Gastrocnemius medialis (tissue), 4 donors: ENCODE measurements around the gene ATP1A2. TPM values are rescaled to one million over a fixed set of nuclear protein-coding genes. Genes with fewer than 3 reads are reported as not detected.

Source experiments
- ATAC-seq, 2 donors: fragments of 150-250 bp; one replicate each; pipeline ENCODE4 v1.9.1; 2016
- DNase-seq, 2 donors: peaks; one replicate each; pipeline ENCODE4 v3.0.0-alpha.2; 2019
- H3K27ac ChIP-seq, 4 donors: fragments of 200-600 bp; sonication (generic); 1 replicate in 1 of 4; 2 replicates in 3 of 4; pipeline ENCODE4 v1.5.1; 2016 to 2018; ENCODE audit warnings: mild to moderate bottlenecking in 2 of 4, moderate library complexity in 1 of 4
- H3K27me3 ChIP-seq, 3 donors: fragments of 200-600 bp; sonication (generic) in 2 of 3; 1 replicate in 1 of 3; 2 replicates in 2 of 3; pipeline versions ENCODE4 v1.5.1 to v1.6.0; 2016 to 2019; ENCODE audit warnings: mild to moderate bottlenecking in 1 of 3, moderate library complexity in 1 of 3
- H3K36me3 ChIP-seq, 2 donors: fragments of 200-600 bp; sonication (generic) in 1 of 2; one replicate each; pipeline ENCODE4 v1.5.1; 2017 to 2018
- H3K4me1 ChIP-seq, 2 donors: fragments of 200-600 bp; sonication (generic) in 1 of 2; one replicate each; pipeline ENCODE4 v1.5.1; 2016 to 2017; ENCODE audit warnings: mild to moderate bottlenecking in 2 of 2
- H3K4me3 ChIP-seq, 4 donors: fragments of 200-600 bp; sonication (generic) in 3 of 4; 1 replicate in 1 of 4; 2 replicates in 3 of 4; pipeline ENCODE4 v1.5.1; 2016 to 2019; ENCODE audit warnings: mild to moderate bottlenecking in 2 of 4
- H3K9me3 ChIP-seq, 3 donors: fragments of 200-600 bp; sonication (generic) in 2 of 3; 1 replicate in 1 of 3; 2 replicates in 2 of 3; pipeline ENCODE4 v1.5.1; 2016 to 2019
- CTCF ChIP-seq, 5 experiments: fragments of 450-650 bp in 3 of 5; fragments of 200-600 bp in 2 of 5; sonication (generic) in 2 of 5; IDR thresholded peaks in 4 of 5; conservative IDR thresholded peaks in 1 of 5; 1 replicate in 4 of 5; 2 replicates in 1 of 5; pipeline ENCODE4 v1.5.1; 2016 to 2019; ENCODE audit warnings: antibody characterized with exemption in 5 of 5, mild to moderate bottlenecking in 3 of 5, moderate library complexity in 3 of 5
- POLR2A ChIP-seq, 2 donors: fragments of 450-650 bp; IDR thresholded peaks; one replicate each; pipeline ENCODE4 v1.6.1; 2017; ENCODE audit warnings: antibody characterized with exemption in 2 of 2, mild to moderate bottlenecking in 2 of 2, moderate library complexity in 2 of 2
- in situ Hi-C, 4 donors: fragments of 200-750 bp; cut with MboI; loops; one replicate each; pipeline versions ENCODE4 v1.15.0 to v1.8.0; 2017; ENCODE audit warnings: low sequenced_read_pairs in 4 of 4
- intact Hi-C: fragments of 100-400 bp; cut with DNase I; formaldehyde crosslinking; loops from one replicate; pipeline ENCODE4 v1.15.1; 2023; ENCODE audit warnings: low total_unique reads
- total RNA-seq, 4 donors: library from RNA; depleted of rRNA; stranded (reverse); fragments of >200 nt; gene quantifications; one replicate each; pipeline versions ENCODE4 v1.1.0 to v1.2.3, GENCODE V29; 2016

ATP1A2 gene
- total RNA-seq, 4 donors from 2014 or later: 281 to 710 (median 413) TPM

GRCh38 chr1:160080381-160081100 lies 35.0 kb upstream of the ATP1A2 start:
- intact Hi-C loops: loop anchor here (10.0 kb wide), 1 partner anchor 294 kb away; no protein-coding TSS in a partner anchor
- no peak overlapping the region for H3K4me3 ChIP-seq
- in situ Hi-C loops: loop anchor here in 3 of 4 donors (10.0 to 25.0 kb wide), 3 partner anchors 46 to 282 kb away; partner anchors contain the start of genes NHLH1 (in 2 of the 3), PEX19 (in 1 of the 3) and PIGM (in 1 of the 3)
- H3K36me3 ChIP-seq: no peaks in the 10 kb centered on the region
- H3K27me3 ChIP-seq: peaks cover 0 to 12% (median 3%) of the 10 kb centered on the region in 3 donors
- TF ChIP-seq POLR2A (IDR thresholded peaks at IDR 0.05) (no peak), CTCF (IDR thresholded peaks at IDR 0.05 in 4 of 5, conservative IDR thresholded peaks at IDR 0.05 in 1 of 5) (no peak)
- ATAC-seq (no peak), DNase-seq (no peak)
- no peaks in the 10 kb centered on the region for H3K9me3 ChIP-seq
- peaks cover 0 to 13% of the 10 kb centered on the region in 2 donors for H3K4me1 ChIP-seq
- no peak overlapping the region for H3K27ac ChIP-seq

- in situ Hi-C loops (loop anchor here in 3 of 4 donors (10.0 to 25.0 kb wide), 3 partner anchors 47 to 281 kb away; partner anchors contain the start of genes NHLH1 (in 2 of the 3), PEX19 (in 1 of the 3) and PIGM (in 1 of the 3)), intact Hi-C loops (loop anchor here (10.0 kb wide), 1 partner anchor 293 kb away; no protein-coding TSS in a partner anchor)
- Histone ChIP-seq H3K36me3 (no peaks in the 10 kb centered on the region), H3K4me3 (no peak within 1 kb of the TSS), H3K27ac (no peak within 1 kb of the TSS), H3K9me3 (no peaks in the 10 kb centered on the region), H3K4me1 (peaks cover 0 to 19% of the 10 kb centered on the region in 2 donors), H3K27me3 (peaks cover 0 to 12% (median 3%) of the 10 kb centered on the region in 3 donors)
- DNase-seq (no peak), ATAC-seq (no peak)
- TF ChIP-seq CTCF (IDR thresholded peaks at IDR 0.05 in 4 of 5, conservative IDR thresholded peaks at IDR 0.05 in 1 of 5) (no peak), POLR2A (IDR thresholded peaks at IDR 0.05) (no peak)
Measured at GRCh38 chr1:160081261-160081936, 34.2 kb upstream of the ATP1A2 start, which contains the start of gene KCNJ9. TSS of gene KCNJ9 (plus strand) at chr1:160081538. CDS start at chr1:160084031, 2,493 bp downstream.

GRCh38 chr1:160082487-160082886 lies 33.1 kb upstream of the ATP1A2 start:
- no peak for DNase-seq
- no peak overlapping the region for H3K27ac ChIP-seq
- H3K36me3 ChIP-seq: no peaks in the 10 kb centered on the region
- no peak overlapping the region for H3K4me3 ChIP-seq
- in situ Hi-C loops (loop anchor here in 3 of 4 donors (10.0 to 25.0 kb wide), 3 partner anchors 48 to 280 kb away; partner anchors contain the start of genes NHLH1 (in 2 of the 3), PEX19 (in 1 of the 3) and PIGM (in 1 of the 3)), intact Hi-C loops (loop anchor here (10.0 kb wide), 1 partner anchor 292 kb away; no protein-coding TSS in a partner anchor)
- peaks cover 0 to 19% of the 10 kb centered on the region in 2 donors for H3K4me1 ChIP-seq
- TF ChIP-seq CTCF (IDR thresholded peaks at IDR 0.05 in 4 of 5, conservative IDR thresholded peaks at IDR 0.05 in 1 of 5): no peak
- TF ChIP-seq POLR2A (IDR thresholded peaks at IDR 0.05): no peak
- no peaks in the 10 kb centered on the region for H3K9me3 ChIP-seq
- ATAC-seq: no peak
- H3K27me3 ChIP-seq: peaks cover 0 to 12% (median 3%) of the 10 kb centered on the region in 3 donors

GRCh38 chr1:160082926-160083325 lies 32.6 kb upstream of the ATP1A2 start:
- TF ChIP-seq POLR2A (IDR thresholded peaks at IDR 0.05) (no peak), CTCF (IDR thresholded peaks at IDR 0.05 in 4 of 5, conservative IDR thresholded peaks at IDR 0.05 in 1 of 5) (no peak)
- no peaks in the 10 kb centered on the region for H3K36me3 ChIP-seq
- no peak overlapping the region for H3K27ac ChIP-seq
- ATAC-seq: no peak
- no peaks in the 10 kb centered on the region for H3K9me3 ChIP-seq
- peaks cover 0 to 12% (median 3%) of the 10 kb centered on the region in 3 donors for H3K27me3 ChIP-seq
- peaks cover 0 to 18% of the 10 kb centered on the region in 2 donors for H3K4me1 ChIP-seq
- in situ Hi-C loops (loop anchor here in 3 of 4 donors (10.0 to 25.0 kb wide), 3 partner anchors 48 to 279 kb away; partner anchors contain the start of genes NHLH1 (in 2 of the 3), PEX19 (in 1 of the 3) and PIGM (in 1 of the 3)), intact Hi-C loops (loop anchor here (10.0 kb wide), 1 partner anchor 292 kb away; no protein-coding TSS in a partner anchor)
- no peak for DNase-seq
- H3K4me3 ChIP-seq: no peak overlapping the region
